HepG2 (cell line): ENCODE data around the gene CAMK2D. TPM values are rescaled to one million over a fixed set of nuclear protein-coding genes. Genes with fewer than 3 reads are reported as not detected.

ENCODE experiments used
- CREB1 ChIP-seq, 2 experiments: fragments of 450-650 bp in 1 of 2; IDR thresholded peaks; 2 replicates each; pipeline ENCODE4 v1.6.1; 2016 to 2017; ENCODE audit warnings: control low read depth in 1 of 2, mild to moderate bottlenecking in 1 of 2, missing compliant biosample characterization in 1 of 2, missing genetic modification characterization in 1 of 2
- ESRRA ChIP-seq: sonication (generic); formaldehyde crosslinking; IDR thresholded peaks from 2 replicates; pipeline ENCODE4 v1.5.1; 2020; ENCODE audit warnings: mild to moderate bottlenecking, low read depth, missing genetic modification reagents
- KMT2A ChIP-seq: sonication (generic); formaldehyde crosslinking; IDR thresholded peaks from 2 replicates; pipeline ENCODE4 v1.4.0; 2020; ENCODE audit warnings: missing genetic modification reagents
- NFE2 ChIP-seq: sonication (generic); formaldehyde crosslinking; IDR thresholded peaks from 2 replicates; pipeline ENCODE4 v1.4.0; 2020; ENCODE audit warnings: missing genetic modification reagents
- NR2F6 ChIP-seq, 2 experiments: IDR thresholded peaks; 2 replicates each; pipeline ENCODE4 v1.6.1; 2016; ENCODE audit warnings: antibody characterized with exemption in 1 of 2, mild to moderate bottlenecking in 1 of 2
- PAX8 ChIP-seq: sonication (generic); formaldehyde crosslinking; IDR thresholded peaks from 2 replicates; pipeline ENCODE4 v1.8.0; 2022; ENCODE audit warnings: mild to moderate bottlenecking, missing genetic modification reagents, borderline replicate concordance
- RXRB ChIP-seq: IDR thresholded peaks from 2 replicates; pipeline ENCODE4 v1.6.1; 2016; ENCODE audit warnings: borderline replicate concordance, missing genetic modification reagents, missing compliant biosample characterization
- SATB2 ChIP-seq: sonication (generic); formaldehyde crosslinking; IDR thresholded peaks from 2 replicates; pipeline ENCODE4 v1.5.0; 2020; ENCODE audit warnings: missing genetic modification reagents
- SOX6 ChIP-seq, 2 experiments: fragments of 450-650 bp in 1 of 2; sonication (generic) in 1 of 2; formaldehyde crosslinking in 1 of 2; IDR thresholded peaks; 2 replicates each; pipeline versions ENCODE4 v1.4.0 to v1.6.1; 2017 to 2020; ENCODE audit warnings: antibody characterized with exemption in 1 of 2, mild to moderate bottlenecking in 1 of 2, missing genetic modification reagents in 1 of 2
- TCF7 ChIP-seq: sonication (generic); IDR thresholded peaks from 2 replicates; pipeline ENCODE4 v1.6.1; 2016; ENCODE audit warnings: antibody characterized with exemption, low read depth
- ZNF549 ChIP-seq: sonication (generic); formaldehyde crosslinking; IDR thresholded peaks from 2 replicates; pipeline ENCODE4 v1.5.0; 2020; ENCODE audit warnings: missing genetic modification reagents
- ZNF747 ChIP-seq: sonication (generic); formaldehyde crosslinking; IDR thresholded peaks from 2 replicates; pipeline ENCODE4 v1.8.1; 2023; ENCODE audit warnings: missing genetic modification reagents, mild to moderate bottlenecking, borderline replicate concordance
- ZNF879 ChIP-seq: sonication (generic); formaldehyde crosslinking; IDR thresholded peaks from 2 replicates; pipeline ENCODE4 v1.8.1; 2023; ENCODE audit warnings: missing genetic modification reagents
- polyA plus RNA-seq, 8 experiments: library from polyadenylated mRNA; depleted of rRNA in 3 of 8; stranded (reverse) in 7 of 8; unstranded in 1 of 8; fragments of >200 nt; fragmentation: Illumina TruSeq in 4 of 8; extraction: Trizol in 4 of 8; gene quantifications; 2 replicates each; pipeline versions ENCODE4 v1.2.1 to v1.2.3, GENCODE V29; 2011 to 2016; ENCODE audit warnings: low read depth in 4 of 8, missing spikeins in 1 of 8, mixed read lengths in 1 of 8; ENCODE audit not compliant: insufficient read depth in 1 of 8
- total RNA-seq, 5 experiments: library from RNA; depleted of rRNA; stranded (reverse); fragments of >200 nt; fragmentation: Illumina TruSeq; extraction: Trizol; gene quantifications; 2 replicates each; pipeline ENCODE4 v1.2.3, GENCODE V29; 2016; ENCODE audit warnings: low read depth in 1 of 5
- TF ChIP-seq, protein P1 (sequence below): sonication (generic); formaldehyde crosslinking; IDR thresholded peaks from 2 replicates; pipeline ENCODE4 v1.5.0; 2020; ENCODE audit warnings: mild to moderate bottlenecking, missing genetic modification reagents
- TF ChIP-seq, protein P2 (sequence below): sonication (generic); formaldehyde crosslinking; IDR thresholded peaks from 2 replicates; pipeline ENCODE4 v1.8.0; 2022; ENCODE audit warnings: missing genetic modification reagents, low read depth, mild to moderate bottlenecking, borderline replicate concordance
- TF ChIP-seq, protein P3 (sequence below): sonication (generic); formaldehyde crosslinking; IDR thresholded peaks from 2 replicates; pipeline ENCODE4 v1.4.0; 2020; ENCODE audit warnings: missing genetic modification reagents
- TF ChIP-seq, protein P4 (sequence below): sonication (generic); formaldehyde crosslinking; conservative IDR thresholded peaks from 2 replicates; pipeline ENCODE4 v1.4.0; 2020; ENCODE audit warnings: mild to moderate bottlenecking, missing genetic modification reagents, moderate library complexity
- TF ChIP-seq, protein P5 (sequence below): sonication (generic); formaldehyde crosslinking; IDR thresholded peaks from 2 replicates; pipeline ENCODE4 v1.8.1; 2022; ENCODE audit warnings: mild to moderate bottlenecking, missing genetic modification reagents

Gene CAMK2D
- total and polyA plus RNA-seq, 2 of the 13 experiments (the other 11 are each of a cell fraction or from before 2014, with no cell fraction given): 18.0 to 65.4 TPM

DNA sequence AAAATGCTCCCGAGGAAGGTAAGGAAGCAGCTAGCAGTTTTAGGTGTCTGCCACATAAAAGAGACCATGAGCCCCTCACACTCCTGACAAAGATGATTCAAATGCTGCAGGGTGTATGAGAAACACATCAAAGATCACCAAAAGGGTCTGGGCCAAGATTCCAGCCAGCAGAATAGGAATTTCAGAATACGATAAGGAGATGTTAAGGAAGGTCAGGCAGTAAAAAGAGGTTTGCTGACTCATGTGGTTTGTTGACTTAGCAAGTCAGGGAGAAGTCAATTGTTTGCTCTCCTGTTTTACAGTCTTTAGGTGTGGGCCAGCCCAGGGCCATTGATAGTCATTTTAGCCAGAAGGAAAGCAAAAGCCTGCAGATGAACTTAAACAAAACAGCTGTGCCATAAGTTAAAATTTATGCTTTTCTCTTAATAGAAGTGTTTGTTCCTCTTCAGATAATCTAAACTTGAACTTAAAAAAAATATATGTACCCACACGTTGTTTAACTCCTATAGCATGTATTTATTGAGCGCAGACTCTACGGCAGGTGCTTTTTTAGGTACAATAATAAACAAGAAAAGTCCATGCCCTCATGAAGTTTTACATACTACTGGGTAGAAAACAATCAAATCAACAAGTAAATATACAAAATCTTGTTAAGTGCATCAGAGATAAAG lies 115.6 kb downstream of the CAMK2D start (continued):
- TF ChIP-seq, protein P1, sequence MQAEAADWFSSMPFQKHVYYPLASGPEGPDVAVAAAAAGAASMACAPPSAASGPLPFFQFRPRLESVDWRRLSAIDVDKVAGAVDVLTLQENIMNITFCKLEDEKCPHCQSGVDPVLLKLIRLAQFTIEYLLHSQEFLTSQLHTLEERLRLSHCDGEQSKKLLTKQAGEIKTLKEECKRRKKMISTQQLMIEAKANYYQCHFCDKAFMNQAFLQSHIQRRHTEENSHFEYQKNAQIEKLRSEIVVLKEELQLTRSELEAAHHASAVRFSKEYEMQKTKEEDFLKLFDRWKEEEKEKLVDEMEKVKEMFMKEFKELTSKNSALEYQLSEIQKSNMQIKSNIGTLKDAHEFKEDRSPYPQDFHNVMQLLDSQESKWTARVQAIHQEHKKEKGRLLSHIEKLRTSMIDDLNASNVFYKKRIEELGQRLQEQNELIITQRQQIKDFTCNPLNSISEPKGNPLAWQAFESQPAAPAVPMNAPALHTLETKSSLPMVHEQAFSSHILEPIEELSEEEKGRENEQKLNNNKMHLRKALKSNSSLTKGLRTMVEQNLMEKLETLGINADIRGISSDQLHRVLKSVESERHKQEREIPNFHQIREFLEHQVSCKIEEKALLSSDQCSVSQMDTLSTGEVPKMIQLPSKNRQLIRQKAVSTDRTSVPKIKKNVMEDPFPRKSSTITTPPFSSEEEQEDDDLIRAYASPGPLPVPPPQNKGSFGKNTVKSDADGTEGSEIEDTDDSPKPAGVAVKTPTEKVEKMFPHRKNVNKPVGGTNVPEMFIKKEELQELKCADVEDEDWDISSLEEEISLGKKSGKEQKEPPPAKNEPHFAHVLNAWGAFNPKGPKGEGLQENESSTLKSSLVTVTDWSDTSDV (CRISPR knock-in tag): no peak
- TF ChIP-seq KMT2A (CRISPR knock-in tag): no peak
- TF ChIP-seq RXRB (CRISPR knock-in tag): peak; percentile 24; the same call in 1 of the 2 replicates
- peak; percentile 90 for TF ChIP-seq NFE2 (CRISPR knock-in tag)
- no peak for TF ChIP-seq SATB2 (CRISPR knock-in tag)
- TF ChIP-seq ZNF747 (CRISPR knock-in tag): no peak
- 0 out of 2 replicates have a peak, but pooled peaks have one; percentile 13 for TF ChIP-seq NR2F6 (IDR thresholded peaks at IDR 0.05)
- no peak for TF ChIP-seq NR2F6 (CRISPR knock-in tag; IDR thresholded peaks at IDR 0.05)
- no peak for TF ChIP-seq PAX8 (CRISPR knock-in tag)
- no peak for TF ChIP-seq ZNF879
- TF ChIP-seq, protein P2, sequence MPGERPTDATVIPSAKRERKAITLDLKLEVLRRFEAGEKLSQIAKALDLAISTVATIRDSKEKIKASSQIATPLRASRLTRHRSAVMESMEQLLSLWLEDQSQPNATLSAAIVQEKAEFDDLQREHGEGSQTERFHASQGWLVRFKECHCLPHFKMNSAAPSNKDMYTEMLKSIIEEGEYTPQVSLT: no peak
- TF ChIP-seq TCF7: peak; percentile 44; the same call in 1 of the 2 replicates
- TF ChIP-seq, protein P3, sequence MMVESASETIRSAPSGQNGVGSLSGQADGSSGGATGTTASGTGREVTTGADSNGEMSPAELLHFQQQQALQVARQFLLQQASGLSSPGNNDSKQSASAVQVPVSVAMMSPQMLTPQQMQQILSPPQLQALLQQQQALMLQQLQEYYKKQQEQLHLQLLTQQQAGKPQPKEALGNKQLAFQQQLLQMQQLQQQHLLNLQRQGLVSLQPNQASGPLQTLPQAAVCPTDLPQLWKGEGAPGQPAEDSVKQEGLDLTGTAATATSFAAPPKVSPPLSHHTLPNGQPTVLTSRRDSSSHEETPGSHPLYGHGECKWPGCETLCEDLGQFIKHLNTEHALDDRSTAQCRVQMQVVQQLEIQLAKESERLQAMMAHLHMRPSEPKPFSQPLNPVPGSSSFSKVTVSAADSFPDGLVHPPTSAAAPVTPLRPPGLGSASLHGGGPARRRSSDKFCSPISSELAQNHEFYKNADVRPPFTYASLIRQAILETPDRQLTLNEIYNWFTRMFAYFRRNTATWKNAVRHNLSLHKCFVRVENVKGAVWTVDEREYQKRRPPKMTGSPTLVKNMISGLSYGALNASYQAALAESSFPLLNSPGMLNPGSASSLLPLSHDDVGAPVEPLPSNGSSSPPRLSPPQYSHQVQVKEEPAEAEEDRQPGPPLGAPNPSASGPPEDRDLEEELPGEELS (CRISPR knock-in tag): peak; percentile 65; the same call in 1 of the 2 replicates
- no peak for TF ChIP-seq SOX6 (IDR thresholded peaks at IDR 0.05)
- TF ChIP-seq SOX6 (CRISPR knock-in tag; IDR thresholded peaks at IDR 0.05): peak; percentile 78
- no peak for TF ChIP-seq CREB1 (IDR thresholded peaks at IDR 0.05)
- no peak for TF ChIP-seq CREB1 (CRISPR knock-in tag; IDR thresholded peaks at IDR 0.05)
- TF ChIP-seq, protein P4, sequence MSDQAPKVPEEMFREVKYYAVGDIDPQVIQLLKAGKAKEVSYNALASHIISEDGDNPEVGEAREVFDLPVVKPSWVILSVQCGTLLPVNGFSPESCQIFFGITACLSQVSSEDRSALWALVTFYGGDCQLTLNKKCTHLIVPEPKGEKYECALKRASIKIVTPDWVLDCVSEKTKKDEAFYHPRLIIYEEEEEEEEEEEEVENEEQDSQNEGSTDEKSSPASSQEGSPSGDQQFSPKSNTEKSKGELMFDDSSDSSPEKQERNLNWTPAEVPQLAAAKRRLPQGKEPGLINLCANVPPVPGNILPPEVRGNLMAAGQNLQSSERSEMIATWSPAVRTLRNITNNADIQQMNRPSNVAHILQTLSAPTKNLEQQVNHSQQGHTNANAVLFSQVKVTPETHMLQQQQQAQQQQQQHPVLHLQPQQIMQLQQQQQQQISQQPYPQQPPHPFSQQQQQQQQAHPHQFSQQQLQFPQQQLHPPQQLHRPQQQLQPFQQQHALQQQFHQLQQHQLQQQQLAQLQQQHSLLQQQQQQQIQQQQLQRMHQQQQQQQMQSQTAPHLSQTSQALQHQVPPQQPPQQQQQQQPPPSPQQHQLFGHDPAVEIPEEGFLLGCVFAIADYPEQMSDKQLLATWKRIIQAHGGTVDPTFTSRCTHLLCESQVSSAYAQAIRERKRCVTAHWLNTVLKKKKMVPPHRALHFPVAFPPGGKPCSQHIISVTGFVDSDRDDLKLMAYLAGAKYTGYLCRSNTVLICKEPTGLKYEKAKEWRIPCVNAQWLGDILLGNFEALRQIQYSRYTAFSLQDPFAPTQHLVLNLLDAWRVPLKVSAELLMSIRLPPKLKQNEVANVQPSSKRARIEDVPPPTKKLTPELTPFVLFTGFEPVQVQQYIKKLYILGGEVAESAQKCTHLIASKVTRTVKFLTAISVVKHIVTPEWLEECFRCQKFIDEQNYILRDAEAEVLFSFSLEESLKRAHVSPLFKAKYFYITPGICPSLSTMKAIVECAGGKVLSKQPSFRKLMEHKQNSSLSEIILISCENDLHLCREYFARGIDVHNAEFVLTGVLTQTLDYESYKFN (CRISPR knock-in tag): peak; percentile 55
- TF ChIP-seq, protein P5, sequence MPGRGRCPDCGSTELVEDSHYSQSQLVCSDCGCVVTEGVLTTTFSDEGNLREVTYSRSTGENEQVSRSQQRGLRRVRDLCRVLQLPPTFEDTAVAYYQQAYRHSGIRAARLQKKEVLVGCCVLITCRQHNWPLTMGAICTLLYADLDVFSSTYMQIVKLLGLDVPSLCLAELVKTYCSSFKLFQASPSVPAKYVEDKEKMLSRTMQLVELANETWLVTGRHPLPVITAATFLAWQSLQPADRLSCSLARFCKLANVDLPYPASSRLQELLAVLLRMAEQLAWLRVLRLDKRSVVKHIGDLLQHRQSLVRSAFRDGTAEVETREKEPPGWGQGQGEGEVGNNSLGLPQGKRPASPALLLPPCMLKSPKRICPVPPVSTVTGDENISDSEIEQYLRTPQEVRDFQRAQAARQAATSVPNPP (CRISPR knock-in tag): no peak
- TF ChIP-seq ESRRA (CRISPR knock-in tag): no peak
- TF ChIP-seq ZNF549: no peak
